SK-N-MC (cell line): ENCODE measurements around the gene EPHA4.

Experiments used
- EZH2 ChIP-seq: fragments of 200-600 bp; sonication (generic); IDR thresholded peaks from one replicate; pipeline ENCODE4 v1.6.1; 2017; ENCODE audit warnings: antibody characterized with exemption
- FOXP2 ChIP-seq: optimal IDR thresholded peaks from 2 replicates; pipeline ENCODE3; 2011; ENCODE audit warnings: mild to moderate bottlenecking, moderate library complexity; ENCODE audit not compliant: insufficient read depth; ENCODE audit errors: extremely low read length, control extremely low read depth
- POLR2AphosphoS5 ChIP-seq: IDR thresholded peaks from 2 replicates; pipeline ENCODE4 v1.6.1; 2012; ENCODE audit warnings: mild to moderate bottlenecking, low read depth, low read length, borderline replicate concordance

- TF ChIP-seq EZH2 (no peak), POLR2AphosphoS5 (no peak), FOXP2 (no peak)
Observed at GRCh38 chr2:221608442-221608841, 36.3 kb upstream of the EPHA4 start.
